ENCODE results near the gene LCK.

- TF ChIP-seq POLR2AphosphoS5 (IDR thresholded peaks at IDR 0.05; ENCODE audit: borderline replicate concordance, low read depth, low read length) = no peak
- no peak for TF ChIP-seq EZH2 (IDR thresholded peaks at IDR 0.05)
These were observed 23.7 kb downstream of the LCK start for GRCh38 chr1:32274646-32275340.
